Measurements from ENCODE around the gene TSSK2.

TSSK2 gene

DNA sequence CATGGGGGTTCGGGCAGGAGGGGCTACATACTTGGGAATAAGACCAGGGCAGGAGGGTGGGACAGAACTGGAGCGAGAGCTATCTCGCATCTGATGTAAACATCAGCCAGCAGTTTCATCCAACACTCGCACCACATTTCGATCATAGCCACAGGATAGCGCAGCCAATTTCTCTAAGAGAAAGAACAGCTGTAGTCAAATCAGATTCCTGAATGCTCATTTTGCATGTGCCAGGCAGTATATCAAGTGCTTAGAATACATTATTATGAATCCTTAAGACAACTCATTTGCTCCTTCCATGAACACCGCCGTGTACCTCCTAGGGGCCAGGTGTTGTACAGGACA, 23.4 kb upstream of the TSSK2 start:
- TF ChIP-seq, protein P1, sequence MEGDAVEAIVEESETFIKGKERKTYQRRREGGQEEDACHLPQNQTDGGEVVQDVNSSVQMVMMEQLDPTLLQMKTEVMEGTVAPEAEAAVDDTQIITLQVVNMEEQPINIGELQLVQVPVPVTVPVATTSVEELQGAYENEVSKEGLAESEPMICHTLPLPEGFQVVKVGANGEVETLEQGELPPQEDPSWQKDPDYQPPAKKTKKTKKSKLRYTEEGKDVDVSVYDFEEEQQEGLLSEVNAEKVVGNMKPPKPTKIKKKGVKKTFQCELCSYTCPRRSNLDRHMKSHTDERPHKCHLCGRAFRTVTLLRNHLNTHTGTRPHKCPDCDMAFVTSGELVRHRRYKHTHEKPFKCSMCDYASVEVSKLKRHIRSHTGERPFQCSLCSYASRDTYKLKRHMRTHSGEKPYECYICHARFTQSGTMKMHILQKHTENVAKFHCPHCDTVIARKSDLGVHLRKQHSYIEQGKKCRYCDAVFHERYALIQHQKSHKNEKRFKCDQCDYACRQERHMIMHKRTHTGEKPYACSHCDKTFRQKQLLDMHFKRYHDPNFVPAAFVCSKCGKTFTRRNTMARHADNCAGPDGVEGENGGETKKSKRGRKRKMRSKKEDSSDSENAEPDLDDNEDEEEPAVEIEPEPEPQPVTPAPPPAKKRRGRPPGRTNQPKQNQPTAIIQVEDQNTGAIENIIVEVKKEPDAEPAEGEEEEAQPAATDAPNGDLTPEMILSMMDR (conservative IDR thresholded peaks at IDR 0.05) = no peak
- no peak overlapping the region for H3K27ac ChIP-seq

GRCh38 chr22:19108807-19109197, 22.3 kb upstream of the TSSK2 start:
- H3K27ac ChIP-seq = no peak overlapping the region
- TF ChIP-seq, protein P1 (conservative IDR thresholded peaks at IDR 0.05) = no peak

DNA sequence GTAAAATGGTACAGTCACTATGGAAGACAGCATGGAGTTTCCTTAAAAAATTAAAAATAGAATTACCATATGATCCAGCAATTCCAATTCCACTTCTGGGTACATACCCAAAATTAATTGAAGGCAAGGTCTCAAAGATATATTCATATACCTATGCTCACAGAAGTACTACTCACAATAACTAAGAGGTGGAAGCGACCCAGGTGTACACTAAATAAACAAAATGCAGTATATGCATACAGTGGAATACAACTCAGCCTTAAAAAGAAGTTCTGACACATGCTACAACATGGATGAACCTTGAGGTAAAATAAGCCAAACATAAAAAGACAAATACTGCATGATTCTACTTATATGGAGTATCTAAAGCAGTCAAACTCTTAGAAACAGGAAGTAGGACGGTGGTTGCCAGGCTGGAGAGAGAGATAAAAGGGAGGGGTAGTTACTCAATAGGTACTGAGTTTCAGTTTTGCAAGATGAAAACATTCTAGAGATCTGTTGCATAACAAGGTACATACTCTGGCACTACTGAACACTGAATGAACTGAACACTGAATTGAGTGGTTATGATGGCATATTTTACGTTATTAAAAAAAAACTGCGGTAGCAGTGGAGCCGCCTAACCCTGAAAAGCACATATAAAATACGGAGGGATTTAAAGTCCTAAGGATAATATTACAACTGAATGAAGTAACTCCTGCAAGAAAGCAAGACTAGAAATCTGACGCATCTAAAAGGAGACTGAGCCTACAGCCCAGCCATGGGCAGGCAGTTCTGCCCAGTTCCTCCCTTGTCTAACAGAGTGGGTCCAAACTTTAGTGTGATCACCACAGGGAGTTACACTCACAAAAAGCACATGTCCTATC, 21.7 kb upstream of the TSSK2 start:
- TF ChIP-seq, protein P1 (conservative IDR thresholded peaks at IDR 0.05) = no peak
- H3K27ac ChIP-seq = no peak overlapping the region

- TF ChIP-seq, protein P1 (conservative IDR thresholded peaks at IDR 0.05) = no peak
- H3K27ac ChIP-seq = no peak overlapping the region
Observed at GRCh38 chr22:19110064-19110458, 21.0 kb upstream of the TSSK2 start.

GRCh38 chr22:19110646-19111045, 20.5 kb upstream of the TSSK2 start:
- no peak overlapping the region for H3K27ac ChIP-seq
- TF ChIP-seq, protein P1 (conservative IDR thresholded peaks at IDR 0.05) = no peak

DNA sequence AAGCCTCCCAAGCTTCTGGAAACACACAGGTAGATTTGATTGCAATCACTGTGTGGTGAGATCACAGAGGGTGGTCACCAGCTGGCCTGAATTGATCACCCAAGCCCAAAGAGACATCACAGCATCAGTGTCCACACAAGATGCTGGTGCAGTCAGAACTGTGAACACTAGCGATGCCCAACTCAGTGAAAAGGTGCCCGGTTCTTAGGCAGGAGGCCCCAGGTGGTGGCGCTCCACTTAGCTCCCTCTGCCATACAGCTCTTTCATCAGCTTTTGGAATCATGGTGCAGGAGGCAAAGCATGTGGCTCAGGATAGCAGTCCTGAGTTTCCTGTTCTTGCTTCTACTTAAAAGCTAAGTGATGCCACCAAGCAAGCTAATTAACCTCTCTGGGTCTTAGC, 20.0 kb upstream of the TSSK2 start:
- TF ChIP-seq, protein P1 (conservative IDR thresholded peaks at IDR 0.05) = no peak
- no peak overlapping the region for H3K27ac ChIP-seq

DNA sequence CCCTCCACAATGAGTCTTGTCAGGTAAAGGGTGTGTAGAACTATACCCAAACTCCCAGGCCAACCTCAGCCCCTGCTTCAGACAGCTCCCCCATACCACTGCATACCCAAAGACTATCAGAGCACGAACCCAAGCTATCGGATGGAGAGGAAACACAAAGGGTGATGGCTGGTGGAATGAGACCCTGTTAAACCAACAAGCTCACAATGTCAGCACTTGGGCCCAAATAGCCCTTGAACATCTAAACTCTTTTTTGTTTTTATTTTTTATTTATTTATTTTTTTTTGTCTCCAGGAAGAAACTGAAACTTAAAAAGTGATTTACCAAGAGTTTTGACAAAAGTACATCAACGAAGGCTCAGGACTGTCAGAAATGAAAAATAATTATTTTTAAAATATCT, 19.5 kb upstream of the TSSK2 start:
- H3K27ac ChIP-seq = no peak overlapping the region
- TF ChIP-seq, protein P1 (conservative IDR thresholded peaks at IDR 0.05) = no peak

Measured in VCaP (cell line).